WTC11 (cell line): Measurements from ENCODE around the gene ZNF362.

Experiments used
- CREB1 ChIP-seq: sonication (generic); formaldehyde crosslinking; IDR thresholded peaks from 2 replicates; pipeline ENCODE4 v1.8.0; 2023; ENCODE audit warnings: mild to moderate bottlenecking, missing genetic modification reagents
- FOXP1 ChIP-seq: sonication (generic); formaldehyde crosslinking; IDR thresholded peaks from 2 replicates; pipeline ENCODE4 v1.8.0; 2022; ENCODE audit warnings: missing genetic modification reagents, mild to moderate bottlenecking, moderate library complexity, borderline replicate concordance
- JUN ChIP-seq: sonication (generic); formaldehyde crosslinking; IDR thresholded peaks from 2 replicates; pipeline ENCODE4 v1.8.0; 2023; ENCODE audit warnings: mild to moderate bottlenecking, missing genetic modification reagents
- MYBL2 ChIP-seq: sonication (generic); formaldehyde crosslinking; IDR thresholded peaks from 2 replicates; pipeline ENCODE4 v1.8.1; 2023; ENCODE audit warnings: mild to moderate bottlenecking, moderate library complexity, missing genetic modification reagents
- RELA ChIP-seq: sonication (generic); formaldehyde crosslinking; IDR thresholded peaks from 2 replicates; pipeline ENCODE4 v1.8.1; 2022; ENCODE audit warnings: missing genetic modification reagents, mild to moderate bottlenecking, borderline replicate concordance
- TP53 ChIP-seq: sonication (generic); formaldehyde crosslinking; IDR thresholded peaks from 2 replicates; pipeline ENCODE4 v1.8.1; 2023; ENCODE audit warnings: mild to moderate bottlenecking, missing genetic modification reagents
- ZNF121 ChIP-seq: sonication (generic); formaldehyde crosslinking; IDR thresholded peaks from 2 replicates; pipeline ENCODE4 v1.8.0; 2023; ENCODE audit warnings: missing genetic modification reagents
- ZNF232 ChIP-seq: sonication (generic); formaldehyde crosslinking; IDR thresholded peaks from 2 replicates; pipeline ENCODE4 v1.8.0; 2022; ENCODE audit warnings: mild to moderate bottlenecking, missing genetic modification reagents
- TF ChIP-seq, protein P1 (sequence below): fragments of 200-600 bp; IDR thresholded peaks from 2 replicates; pipeline ENCODE4 v1.8.0; 2022; ENCODE audit warnings: antibody characterized with exemption
- TF ChIP-seq, protein P2 (sequence below): sonication (generic); formaldehyde crosslinking; IDR thresholded peaks from 2 replicates; pipeline ENCODE4 v1.8.0; 2022; ENCODE audit warnings: mild to moderate bottlenecking, missing genetic modification reagents
- TF ChIP-seq, protein P3 (sequence below): sonication (generic); formaldehyde crosslinking; conservative IDR thresholded peaks from 2 replicates; pipeline ENCODE4 v1.8.1; 2023; ENCODE audit warnings: mild to moderate bottlenecking, low read depth, missing genetic modification reagents, moderate library complexity
- TF ChIP-seq, protein P4 (sequence below): sonication (generic); formaldehyde crosslinking; IDR thresholded peaks from 2 replicates; pipeline ENCODE4 v1.8.1; 2022; ENCODE audit warnings: low read depth, missing genetic modification reagents, borderline replicate concordance

DNA sequence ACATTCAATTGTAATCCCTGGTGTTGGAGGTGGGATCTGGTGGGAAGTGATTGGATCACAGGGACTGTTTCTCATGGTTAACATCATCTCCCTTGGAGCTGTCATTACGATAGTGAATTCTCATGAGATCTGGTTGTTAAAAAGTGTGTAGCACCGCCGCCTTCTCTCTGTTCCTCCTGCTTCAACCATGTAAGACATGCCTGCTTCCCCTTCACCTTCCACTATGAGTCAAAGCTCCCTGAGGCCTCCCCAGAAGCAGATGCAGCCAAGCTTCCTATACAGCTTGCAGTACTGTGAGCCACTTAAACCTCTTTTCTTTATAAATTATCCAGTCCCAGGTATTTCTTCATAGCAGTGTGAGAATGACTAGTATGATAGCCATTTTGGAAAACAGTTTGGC is 44.3 kb upstream of the ZNF362 start:
- TF ChIP-seq, protein P1, sequence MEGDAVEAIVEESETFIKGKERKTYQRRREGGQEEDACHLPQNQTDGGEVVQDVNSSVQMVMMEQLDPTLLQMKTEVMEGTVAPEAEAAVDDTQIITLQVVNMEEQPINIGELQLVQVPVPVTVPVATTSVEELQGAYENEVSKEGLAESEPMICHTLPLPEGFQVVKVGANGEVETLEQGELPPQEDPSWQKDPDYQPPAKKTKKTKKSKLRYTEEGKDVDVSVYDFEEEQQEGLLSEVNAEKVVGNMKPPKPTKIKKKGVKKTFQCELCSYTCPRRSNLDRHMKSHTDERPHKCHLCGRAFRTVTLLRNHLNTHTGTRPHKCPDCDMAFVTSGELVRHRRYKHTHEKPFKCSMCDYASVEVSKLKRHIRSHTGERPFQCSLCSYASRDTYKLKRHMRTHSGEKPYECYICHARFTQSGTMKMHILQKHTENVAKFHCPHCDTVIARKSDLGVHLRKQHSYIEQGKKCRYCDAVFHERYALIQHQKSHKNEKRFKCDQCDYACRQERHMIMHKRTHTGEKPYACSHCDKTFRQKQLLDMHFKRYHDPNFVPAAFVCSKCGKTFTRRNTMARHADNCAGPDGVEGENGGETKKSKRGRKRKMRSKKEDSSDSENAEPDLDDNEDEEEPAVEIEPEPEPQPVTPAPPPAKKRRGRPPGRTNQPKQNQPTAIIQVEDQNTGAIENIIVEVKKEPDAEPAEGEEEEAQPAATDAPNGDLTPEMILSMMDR = no peak
- TF ChIP-seq ZNF232 (CRISPR knock-in tag) = no peak
- TF ChIP-seq, protein P2, sequence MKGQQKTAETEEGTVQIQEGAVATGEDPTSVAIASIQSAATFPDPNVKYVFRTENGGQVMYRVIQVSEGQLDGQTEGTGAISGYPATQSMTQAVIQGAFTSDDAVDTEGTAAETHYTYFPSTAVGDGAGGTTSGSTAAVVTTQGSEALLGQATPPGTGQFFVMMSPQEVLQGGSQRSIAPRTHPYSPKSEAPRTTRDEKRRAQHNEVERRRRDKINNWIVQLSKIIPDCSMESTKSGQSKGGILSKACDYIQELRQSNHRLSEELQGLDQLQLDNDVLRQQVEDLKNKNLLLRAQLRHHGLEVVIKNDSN (CRISPR knock-in tag) = no peak
- TF ChIP-seq CREB1 (CRISPR knock-in tag) = no peak
- no peak for TF ChIP-seq MYBL2 (CRISPR knock-in tag)
- no peak for TF ChIP-seq JUN (CRISPR knock-in tag)
- no peak for TF ChIP-seq RELA (CRISPR knock-in tag)
- TF ChIP-seq, protein P3, sequence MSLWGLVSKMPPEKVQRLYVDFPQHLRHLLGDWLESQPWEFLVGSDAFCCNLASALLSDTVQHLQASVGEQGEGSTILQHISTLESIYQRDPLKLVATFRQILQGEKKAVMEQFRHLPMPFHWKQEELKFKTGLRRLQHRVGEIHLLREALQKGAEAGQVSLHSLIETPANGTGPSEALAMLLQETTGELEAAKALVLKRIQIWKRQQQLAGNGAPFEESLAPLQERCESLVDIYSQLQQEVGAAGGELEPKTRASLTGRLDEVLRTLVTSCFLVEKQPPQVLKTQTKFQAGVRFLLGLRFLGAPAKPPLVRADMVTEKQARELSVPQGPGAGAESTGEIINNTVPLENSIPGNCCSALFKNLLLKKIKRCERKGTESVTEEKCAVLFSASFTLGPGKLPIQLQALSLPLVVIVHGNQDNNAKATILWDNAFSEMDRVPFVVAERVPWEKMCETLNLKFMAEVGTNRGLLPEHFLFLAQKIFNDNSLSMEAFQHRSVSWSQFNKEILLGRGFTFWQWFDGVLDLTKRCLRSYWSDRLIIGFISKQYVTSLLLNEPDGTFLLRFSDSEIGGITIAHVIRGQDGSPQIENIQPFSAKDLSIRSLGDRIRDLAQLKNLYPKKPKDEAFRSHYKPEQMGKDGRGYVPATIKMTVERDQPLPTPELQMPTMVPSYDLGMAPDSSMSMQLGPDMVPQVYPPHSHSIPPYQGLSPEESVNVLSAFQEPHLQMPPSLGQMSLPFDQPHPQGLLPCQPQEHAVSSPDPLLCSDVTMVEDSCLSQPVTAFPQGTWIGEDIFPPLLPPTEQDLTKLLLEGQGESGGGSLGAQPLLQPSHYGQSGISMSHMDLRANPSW (CRISPR knock-in tag) = no peak
- no peak for TF ChIP-seq ZNF121 (CRISPR knock-in tag)
- TF ChIP-seq, protein P4, sequence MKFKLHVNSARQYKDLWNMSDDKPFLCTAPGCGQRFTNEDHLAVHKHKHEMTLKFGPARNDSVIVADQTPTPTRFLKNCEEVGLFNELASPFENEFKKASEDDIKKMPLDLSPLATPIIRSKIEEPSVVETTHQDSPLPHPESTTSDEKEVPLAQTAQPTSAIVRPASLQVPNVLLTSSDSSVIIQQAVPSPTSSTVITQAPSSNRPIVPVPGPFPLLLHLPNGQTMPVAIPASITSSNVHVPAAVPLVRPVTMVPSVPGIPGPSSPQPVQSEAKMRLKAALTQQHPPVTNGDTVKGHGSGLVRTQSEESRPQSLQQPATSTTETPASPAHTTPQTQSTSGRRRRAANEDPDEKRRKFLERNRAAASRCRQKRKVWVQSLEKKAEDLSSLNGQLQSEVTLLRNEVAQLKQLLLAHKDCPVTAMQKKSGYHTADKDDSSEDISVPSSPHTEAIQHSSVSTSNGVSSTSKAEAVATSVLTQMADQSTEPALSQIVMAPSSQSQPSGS (CRISPR knock-in tag) = no peak
- no peak for TF ChIP-seq TP53 (CRISPR knock-in tag)
- no peak for TF ChIP-seq FOXP1
